ENCODE measurements around the gene APEX1.
"Not testable (repeated sequence)": the region's sequence is repeated elsewhere in the genome, so short reads cannot be mapped to it uniquely, and the experiment has no call there.

Gene APEX1

GRCh38 chr14:20472536-20473169, 17.6 kb downstream of the APEX1 start:
- no peak for DNase-seq (ENCODE audit: low read depth in 2 of 2)

GRCh38 chr14:20476776-20477175, 21.8 kb downstream of the APEX1 start:
- DNase-seq (ENCODE audit: low read depth in 2 of 2): no peak

- no peak for DNase-seq (ENCODE audit: low read depth in 2 of 2)
Measured at GRCh38 chr14:20477211-20477876, 22.3 kb downstream of the APEX1 start.

GRCh38 chr14:20478894-20479293, 23.9 kb downstream of the APEX1 start:
- DNase-seq (ENCODE audit: low read depth in 2 of 2): no peak

- no peak for DNase-seq (ENCODE audit: low read depth in 2 of 2)
Measured at GRCh38 chr14:20482382-20482781, 27.4 kb downstream of the APEX1 start.

- DNase-seq (ENCODE audit: low read depth in 2 of 2): no peak
Measured at GRCh38 chr14:20485900-20486299, 30.9 kb downstream of the APEX1 start.

- no peak for DNase-seq (ENCODE audit: low read depth in 2 of 2)
Measured at GRCh38 chr14:20486684-20487395, 31.8 kb downstream of the APEX1 start.

- no peak for DNase-seq (ENCODE audit: low read depth in 2 of 2)
Measured at GRCh38 chr14:20487396-20487725, 32.3 kb downstream of the APEX1 start.

- no peak for DNase-seq (ENCODE audit: low read depth in 2 of 2)
Measured at GRCh38 chr14:20489093-20489994, 34.3 kb downstream of the APEX1 start.

- DNase-seq (ENCODE audit: low read depth in 2 of 2): no peak
Measured at GRCh38 chr14:20490563-20490962, 35.5 kb downstream of the APEX1 start.

GRCh38 chr14:20492486-20492885, 37.5 kb downstream of the APEX1 start:
- DNase-seq (ENCODE audit: low read depth in 2 of 2): no peak

- no peak for DNase-seq (ENCODE audit: low read depth in 2 of 2)
Measured at GRCh38 chr14:20493634-20494033, 38.6 kb downstream of the APEX1 start.

GRCh38 chr14:20494935-20495766, 40.1 kb downstream of the APEX1 start:
- no peak for DNase-seq (ENCODE audit: low read depth in 2 of 2)

- DNase-seq (ENCODE audit: low read depth in 2 of 2): no peak
Measured at GRCh38 chr14:20498622-20499021, 43.6 kb downstream of the APEX1 start.

GRCh38 chr14:20499108-20499507, 44.1 kb downstream of the APEX1 start:
- DNase-seq (ENCODE audit: low read depth in 2 of 2): no peak

GRCh38 chr14:20499881-20500280, 44.9 kb downstream of the APEX1 start:
- DNase-seq (ENCODE audit: low read depth in 2 of 2): no peak

- no peak for DNase-seq (ENCODE audit: low read depth in 2 of 2)
Measured at GRCh38 chr14:20501346-20501745, 46.3 kb downstream of the APEX1 start.

GRCh38 chr14:20503898-20504297, 48.9 kb downstream of the APEX1 start:
- DNase-seq (ENCODE audit: low read depth in 2 of 2): no peak

GRCh38 chr14:20506276-20506675, 51.2 kb downstream of the APEX1 start:
- DNase-seq (ENCODE audit: low read depth in 2 of 2): not testable (repeated sequence)

- not testable (repeated sequence) for DNase-seq (ENCODE audit: low read depth in 2 of 2)
Measured at GRCh38 chr14:20506752-20507151, 51.7 kb downstream of the APEX1 start.
